ENCODE results near the gene TEDDM1.
"Not testable (repeated sequence)": the region's sequence is repeated elsewhere in the genome, so short reads cannot be mapped to it uniquely, and the experiment has no call there.

The TEDDM1 gene, protein sequence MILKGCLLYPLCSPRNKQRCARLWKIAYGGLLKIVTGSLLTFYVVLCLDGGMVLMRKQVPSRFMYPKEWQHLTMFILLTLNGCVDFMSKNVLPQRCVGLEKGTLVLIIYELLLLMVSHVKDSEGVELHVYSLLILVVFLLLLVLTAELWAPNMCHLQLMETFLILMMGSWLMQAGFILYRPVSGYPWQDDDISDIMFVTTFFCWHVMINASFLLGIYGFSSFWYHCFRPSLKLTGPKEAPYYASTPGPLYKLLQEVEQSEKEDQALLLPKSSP

DNA sequence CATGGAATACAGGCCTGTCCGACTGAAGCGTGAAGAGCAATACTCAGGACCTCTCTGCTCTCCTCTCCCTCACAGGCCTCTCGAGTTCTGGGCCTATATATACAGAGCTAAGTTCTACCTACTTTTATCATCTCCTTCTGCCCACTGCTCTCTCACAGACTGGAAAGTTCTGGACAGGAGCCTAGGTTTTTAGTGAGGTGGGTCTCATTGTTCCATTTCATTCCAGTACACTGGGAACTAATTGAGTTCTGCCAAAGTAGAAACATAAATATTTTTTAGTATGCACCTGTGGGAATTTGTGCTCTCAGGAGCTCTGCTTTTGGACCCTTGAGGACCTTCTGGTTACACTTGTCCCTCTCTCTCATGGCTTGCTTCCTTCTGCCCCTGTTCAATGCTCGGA, at the start of gene TEDDM1:
TSS of gene TEDDM1 (minus strand) at position 101 of the 400 bp plus-strand sequence. CDS start 182 bp downstream, outside the sequence.
- no peak for FAIRE-seq

DNA sequence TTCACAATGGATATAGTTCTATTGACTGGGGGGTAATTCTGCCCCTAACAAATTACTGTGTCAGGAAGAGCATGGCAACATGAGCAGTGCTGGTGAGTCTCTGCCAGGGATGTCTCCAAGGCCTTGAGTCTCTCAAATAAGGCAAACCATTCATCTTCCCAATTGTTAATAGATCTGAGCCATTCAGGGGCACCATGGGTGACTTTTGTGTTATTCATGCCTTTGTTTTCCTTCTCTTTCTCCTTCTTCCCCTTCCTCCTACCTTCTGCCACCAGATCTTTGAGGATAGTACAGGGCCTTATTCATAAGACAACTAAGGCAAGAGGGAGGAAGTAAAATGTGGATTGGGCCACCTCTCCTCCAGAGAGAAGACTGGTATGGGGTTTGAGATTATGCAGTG, 49.6 kb upstream of the TEDDM1 start, which contains the start of gene RGSL1:
TSS of gene RGSL1 (plus strand) at position 60 of the 400 bp plus-strand sequence. CDS start at position 80, 20 bp downstream.
- no peak for FAIRE-seq

DNA sequence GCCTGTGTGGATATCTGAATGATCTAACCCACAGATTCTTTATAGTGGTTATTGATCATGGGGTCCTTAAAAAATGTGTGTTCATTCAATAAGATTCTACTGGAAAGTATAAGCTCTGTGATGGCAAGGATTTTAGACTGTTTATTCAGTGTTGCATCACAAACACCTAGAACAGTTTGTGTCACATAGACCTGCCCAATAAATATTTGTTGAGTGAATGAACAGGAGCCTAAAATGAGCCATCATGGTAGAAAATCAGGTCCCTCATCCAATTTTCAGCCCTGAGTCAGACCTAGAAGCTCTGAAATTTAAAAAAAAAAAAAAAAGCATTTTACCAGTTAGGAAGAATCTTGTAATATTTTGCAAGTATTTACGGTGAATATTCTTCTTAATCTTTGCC, 47.2 kb upstream of the TEDDM1 start:
- FAIRE-seq: no peak

DNA sequence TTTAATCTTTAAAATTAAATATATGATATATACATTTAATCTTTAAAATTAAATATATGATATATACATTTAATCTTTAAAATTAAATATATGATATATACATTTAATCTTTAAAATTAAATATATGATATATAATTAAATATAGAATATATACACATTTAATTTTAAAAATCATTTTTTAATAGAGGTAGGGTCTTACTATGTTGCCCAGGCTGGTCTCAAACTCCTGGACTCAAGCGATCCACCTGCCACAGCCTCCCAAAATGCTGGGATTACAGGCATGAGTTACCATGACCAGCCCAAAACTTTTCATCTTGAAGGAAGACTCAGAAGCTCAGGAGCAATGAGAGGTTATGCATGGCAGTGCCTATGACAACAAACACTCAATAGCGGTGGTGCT, 46.7 kb upstream of the TEDDM1 start:
- FAIRE-seq: not testable (repeated sequence)

DNA sequence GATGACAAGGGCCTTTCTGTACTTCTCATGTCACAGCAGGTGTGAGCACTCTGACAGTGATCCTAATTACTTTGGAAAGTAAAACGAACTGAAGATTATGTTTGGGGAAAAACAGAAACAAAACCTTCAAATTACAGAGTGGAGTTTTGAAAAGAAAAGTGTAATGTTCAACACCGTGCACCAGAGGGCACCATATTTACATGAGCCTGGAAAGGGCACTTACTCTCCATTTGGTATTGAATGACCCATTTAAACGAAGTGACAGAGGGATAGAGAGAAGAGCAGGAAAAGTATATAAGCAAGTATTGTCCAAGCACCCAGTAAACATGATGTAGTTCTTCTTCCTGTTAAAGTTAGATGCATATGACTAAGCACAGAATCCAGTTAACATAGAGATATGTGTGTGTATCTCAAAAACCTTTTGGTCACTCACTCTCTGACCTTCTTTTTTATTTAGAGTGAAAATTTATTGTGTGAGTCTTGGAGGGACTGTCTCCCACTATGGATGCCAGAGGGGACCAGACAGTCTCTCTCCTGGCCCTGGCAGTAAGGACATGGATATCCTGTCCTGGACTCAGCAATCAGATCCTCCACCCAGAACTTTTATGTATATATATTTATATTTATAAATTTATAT, 45.7 kb upstream of the TEDDM1 start:
- peak; percentile 95 for FAIRE-seq

DNA sequence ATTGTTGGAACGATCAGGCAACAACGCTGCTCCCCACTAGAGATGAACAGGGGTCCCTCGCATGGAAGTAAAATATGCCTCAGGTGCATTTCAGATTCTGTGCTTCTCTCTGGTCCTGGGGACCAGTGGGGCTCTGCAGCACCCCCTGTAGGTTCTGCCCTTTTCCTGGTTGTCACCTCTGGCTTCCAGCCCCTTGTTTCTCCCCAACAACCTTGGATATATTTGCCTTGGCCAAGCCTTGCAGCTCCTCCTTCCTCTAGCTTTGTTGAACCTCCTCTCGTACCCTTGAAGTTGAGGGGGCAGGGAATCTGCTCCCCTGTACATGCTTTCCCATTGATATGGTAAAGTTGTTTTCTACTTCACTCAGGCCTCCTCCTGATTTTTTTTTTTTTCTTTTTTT, 44.0 kb upstream of the TEDDM1 start:
- FAIRE-seq: no peak

DNA sequence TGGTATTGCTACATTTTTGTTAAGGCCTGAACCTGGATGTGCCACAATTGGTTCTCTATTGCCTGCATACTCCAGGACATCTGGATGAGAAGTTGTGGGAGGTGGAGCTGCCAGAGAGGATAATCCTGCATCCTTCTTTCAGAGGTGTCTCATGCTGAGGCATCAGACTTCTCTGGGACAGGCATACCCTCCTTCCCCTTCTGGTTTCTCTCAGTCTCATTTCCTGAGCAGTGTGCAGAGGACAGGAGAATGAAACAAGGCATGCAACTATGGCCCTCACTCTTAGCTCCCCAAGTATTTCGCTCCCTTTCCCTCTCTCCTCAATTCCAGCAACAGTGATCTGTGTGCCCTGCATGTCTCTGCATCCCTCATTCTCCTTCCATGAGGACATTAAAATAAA, 41.9 kb upstream of the TEDDM1 start:
- FAIRE-seq: no peak

DNA sequence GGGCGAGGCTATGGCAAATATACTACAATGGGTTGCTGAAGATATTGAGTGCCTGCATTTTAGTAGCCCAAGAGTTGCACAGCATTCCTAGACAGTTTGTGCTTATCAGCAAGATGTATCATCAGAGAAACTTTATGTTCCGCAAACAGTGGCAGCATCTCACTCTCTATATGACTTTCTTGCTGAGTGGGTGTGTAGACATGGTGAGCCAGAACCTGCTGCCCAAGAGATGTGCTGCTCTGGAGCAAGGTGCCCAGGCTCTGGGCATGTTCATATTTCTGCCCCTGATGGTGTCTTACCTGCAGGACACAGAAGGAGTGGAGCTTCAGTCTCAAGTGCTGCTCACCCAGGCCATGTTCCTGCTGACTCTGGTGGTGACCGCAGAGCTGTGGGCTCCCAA, 41.3 kb upstream of the TEDDM1 start:
- no peak for FAIRE-seq

DNA sequence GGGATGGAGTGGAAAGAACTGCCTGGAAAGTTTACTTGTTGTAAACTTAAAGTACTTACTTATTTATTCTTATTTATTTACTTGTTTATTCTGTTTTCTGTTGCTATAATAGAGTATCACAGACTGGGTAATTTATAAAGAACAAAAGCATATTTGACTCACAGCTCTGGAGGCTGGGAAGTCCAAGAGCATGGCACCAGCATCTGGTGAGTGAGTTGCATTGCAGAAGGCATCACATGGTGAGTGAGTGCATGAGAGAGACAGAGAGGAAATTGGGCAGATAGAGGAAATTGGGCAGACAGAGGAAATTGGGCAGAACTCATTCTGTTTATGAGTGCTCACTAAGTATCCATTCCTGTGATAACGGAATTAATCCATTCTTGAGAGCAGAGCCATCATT, 37.9 kb upstream of the TEDDM1 start:
- no peak for FAIRE-seq

DNA sequence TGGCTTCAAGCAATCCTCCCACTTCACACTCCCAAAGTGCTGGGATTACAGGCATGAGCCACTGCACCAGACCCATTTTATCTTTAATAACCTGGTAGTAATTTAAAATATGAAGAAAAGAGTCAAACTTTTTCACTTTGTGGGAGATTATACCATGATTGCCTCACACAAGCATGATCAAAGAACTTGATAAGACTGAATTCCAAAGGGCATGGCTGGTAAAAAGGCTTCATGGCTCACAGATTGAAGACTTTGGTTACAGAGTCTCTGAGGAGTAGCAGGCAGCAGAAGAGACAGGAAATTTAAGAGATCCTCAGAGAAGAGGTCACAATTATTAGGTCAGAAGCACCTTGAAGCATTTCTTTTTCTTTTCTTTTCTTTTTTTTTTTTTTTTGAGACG, 33.1 kb upstream of the TEDDM1 start:
- no peak for FAIRE-seq

DNA sequence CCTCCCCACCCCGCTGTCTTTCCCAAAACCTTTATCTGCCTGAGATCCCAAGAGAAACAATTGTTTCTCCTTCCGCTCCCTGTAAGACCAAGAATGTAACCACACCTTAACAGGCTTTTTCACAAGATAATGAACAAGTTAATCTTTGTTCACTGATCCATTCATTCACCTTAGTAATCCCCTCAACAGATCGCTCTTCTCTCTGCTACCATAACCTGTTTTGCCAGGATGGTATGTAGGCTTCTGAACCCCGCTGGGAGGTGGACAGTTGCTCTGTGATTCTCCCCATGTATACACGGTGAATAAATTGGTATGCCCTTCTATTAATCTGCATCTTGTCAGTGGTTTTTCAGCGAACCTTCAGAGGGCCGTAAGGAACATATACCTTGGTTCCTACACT, 30.8 kb upstream of the TEDDM1 start:
- no peak for FAIRE-seq

DNA sequence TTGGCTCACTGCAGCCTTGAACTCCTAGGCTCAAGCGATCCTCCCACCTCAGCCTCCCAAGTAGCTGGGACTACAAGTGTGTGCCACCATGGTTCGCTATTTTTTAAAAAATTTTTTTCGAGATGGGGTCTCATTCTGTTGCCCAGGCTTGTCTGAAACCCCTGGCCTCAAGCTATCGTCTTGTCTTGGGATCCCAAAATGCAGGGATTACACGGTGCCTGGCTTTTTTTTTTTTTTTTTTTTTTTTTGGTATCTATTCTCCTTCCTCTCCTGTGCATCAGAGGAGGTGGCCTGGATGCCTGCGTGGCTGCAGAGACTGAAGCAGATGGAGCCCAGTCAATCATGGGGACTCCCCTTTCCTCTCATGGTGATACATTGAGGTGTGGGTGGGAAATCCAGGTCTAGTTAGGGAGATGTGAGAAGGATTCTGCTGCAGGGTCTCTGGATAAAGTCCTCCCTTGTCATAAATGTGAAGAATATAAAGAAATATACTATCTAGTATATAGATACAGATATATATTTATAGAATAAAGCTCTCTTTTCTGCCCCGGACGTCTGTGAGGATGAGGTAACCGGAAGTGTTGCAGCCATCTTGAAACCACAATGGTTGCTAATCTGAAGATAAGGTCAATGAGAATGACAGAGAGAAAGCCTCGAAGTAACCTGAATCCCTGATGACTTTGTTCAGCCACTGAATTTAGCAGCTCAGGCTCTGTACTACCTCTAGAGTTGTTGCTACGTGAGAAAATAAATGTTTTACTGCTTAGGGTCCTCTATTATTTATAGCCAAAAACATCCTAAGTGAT, 30.0 kb upstream of the TEDDM1 start:
- no peak for FAIRE-seq

DNA sequence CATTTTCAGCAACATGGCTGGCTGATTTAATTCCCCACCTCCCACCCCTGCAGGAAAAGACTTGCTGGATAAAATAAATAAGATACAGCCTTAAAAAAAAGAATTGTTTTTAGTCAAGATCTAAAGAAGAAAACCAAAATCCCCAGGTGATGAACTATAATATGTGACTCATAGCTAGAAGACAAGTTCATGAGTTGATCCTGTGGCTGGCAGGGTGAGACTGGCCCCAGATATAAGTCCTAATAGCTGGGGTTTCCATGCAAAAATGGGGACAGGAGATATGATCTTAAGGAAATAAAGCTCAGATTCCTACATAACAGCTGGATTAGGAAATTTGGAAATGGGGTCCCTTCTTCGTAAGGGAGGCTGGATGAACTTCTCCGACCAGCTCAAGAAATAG, 27.6 kb upstream of the TEDDM1 start:
- no peak for FAIRE-seq

DNA sequence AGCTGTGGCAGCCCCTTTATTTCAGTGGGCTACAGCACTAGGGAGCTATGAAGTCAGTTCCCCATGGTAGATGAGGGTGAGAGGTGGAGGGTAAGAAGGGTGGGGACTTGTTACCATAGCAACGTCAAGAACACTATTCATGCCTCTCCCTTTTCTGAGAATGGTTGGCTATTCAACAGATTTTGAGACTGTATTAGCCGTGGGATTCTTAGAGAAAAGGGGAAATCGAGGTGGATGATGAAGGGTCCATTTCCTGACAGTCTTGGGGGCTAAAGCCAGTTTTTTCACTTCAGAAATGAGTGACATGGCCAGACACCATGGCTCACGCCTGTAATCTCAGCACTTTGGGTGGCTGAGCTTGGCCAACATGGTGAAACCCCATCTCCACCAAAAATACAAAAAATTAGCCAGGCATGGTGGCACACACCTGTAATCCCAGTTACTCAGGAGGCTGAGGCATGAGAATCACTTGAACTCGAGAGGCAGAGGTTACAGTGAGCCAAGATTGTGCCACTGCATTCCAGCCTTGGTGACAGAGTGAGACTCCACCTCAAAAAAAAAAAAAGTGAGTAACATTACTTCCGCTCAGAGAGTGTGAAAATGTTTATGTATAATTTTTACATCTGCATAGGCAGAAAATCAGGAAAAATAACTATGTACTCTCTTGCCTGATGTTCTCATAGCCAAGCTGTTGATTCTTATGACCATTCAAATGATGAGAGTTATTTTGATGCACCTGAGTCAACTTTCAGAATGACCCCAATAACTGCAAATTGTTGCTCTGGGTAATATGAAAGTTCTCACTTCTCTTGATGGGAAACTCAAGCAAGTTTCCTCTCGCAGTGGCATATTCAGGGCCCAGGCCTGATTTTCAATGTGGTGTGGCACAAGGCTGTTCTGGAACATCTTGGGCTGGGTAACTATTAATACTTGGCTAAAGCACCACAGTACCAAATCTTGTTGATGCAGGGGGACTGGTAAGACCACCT, 26.3 kb upstream of the TEDDM1 start:
- FAIRE-seq: no peak

DNA sequence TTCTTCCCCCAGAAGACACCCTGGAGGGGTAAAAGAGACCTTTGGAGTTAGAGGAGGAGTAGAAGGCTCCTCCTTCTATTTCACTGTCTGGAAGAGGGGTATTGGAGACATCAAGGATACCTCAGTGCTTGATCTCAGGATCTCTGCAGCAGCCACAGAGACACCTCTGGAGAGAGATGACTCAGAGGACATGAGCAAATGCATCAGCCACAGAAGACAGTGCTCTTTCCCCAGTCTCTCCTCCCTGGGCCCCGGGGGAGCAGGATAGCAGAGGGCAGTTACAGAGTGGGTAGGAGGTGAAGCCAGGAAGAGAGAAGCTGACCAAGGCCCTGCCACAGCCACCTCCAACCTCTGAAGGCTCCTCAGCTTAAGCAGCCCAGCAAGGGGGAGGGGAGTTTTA, 15.3 kb upstream of the TEDDM1 start:
- FAIRE-seq: no peak

DNA sequence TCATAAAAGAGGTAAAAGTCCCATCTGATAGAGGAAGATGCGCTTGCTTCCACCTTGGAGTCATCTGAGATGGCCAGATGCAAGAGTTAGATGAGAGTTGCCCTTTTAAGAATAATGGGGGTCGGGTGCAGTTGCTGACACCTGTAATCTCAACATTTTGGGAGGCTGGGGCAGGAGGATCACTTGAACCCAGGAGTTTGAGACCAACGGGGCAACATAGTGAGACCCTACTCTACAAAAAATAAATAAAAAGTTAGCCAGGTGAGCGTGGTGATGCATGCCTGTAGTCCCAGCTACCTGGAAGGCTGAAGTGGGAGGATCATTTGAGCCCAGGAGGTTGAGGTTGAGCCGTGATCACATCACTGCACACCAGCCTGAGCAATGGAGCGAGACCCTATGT, 13.5 kb upstream of the TEDDM1 start:
- FAIRE-seq: no peak

DNA sequence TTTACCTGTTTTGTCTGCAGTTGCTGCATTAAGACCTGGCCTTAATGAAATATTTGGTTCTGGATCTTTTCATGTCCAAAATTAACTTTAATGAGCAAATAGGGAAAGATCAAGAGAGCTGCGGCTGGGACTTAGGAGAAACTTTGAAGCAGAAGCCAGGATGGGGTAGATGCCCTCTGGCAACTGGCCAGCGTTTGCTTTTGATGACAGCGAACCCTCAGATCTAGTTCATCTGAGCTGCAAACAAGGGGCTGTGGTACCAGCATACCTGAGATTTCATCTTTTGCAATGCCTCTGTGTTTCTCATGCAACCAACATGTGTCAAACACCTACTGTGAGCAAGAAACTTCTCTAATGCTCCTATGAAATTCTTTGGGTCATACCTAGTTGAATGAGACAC, 13.0 kb upstream of the TEDDM1 start:
- no peak for FAIRE-seq

DNA sequence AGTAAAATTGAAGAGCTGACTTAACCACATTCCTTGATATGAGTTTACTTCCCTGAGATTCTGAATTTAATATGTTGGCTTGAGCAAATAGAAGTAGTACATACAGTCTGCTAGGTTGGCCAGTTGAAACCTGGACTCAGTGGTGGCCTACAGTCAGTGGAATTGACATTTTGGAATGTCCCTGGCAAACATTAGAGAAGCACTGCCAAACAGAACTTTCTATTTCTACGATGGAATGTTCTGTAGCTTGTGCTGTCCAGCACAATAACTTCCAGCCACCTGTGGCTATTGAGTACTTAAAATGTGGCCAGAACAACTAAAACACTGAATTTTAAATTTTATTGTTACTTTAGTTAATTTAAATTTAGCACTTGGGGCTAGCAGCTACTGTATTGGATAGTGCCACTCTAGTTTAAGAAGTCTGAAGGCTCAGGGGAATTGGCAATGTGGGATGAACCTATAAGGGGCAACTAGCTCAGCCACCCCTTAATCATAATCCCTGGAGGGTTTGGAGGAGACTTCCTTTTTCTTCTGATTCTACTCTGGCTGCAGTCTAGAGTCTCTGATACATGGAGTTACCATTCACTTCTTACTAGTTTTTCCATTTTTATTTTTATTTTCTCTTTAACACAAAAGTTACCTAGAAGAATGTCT, 10.3 kb upstream of the TEDDM1 start:
- no peak for FAIRE-seq

DNA sequence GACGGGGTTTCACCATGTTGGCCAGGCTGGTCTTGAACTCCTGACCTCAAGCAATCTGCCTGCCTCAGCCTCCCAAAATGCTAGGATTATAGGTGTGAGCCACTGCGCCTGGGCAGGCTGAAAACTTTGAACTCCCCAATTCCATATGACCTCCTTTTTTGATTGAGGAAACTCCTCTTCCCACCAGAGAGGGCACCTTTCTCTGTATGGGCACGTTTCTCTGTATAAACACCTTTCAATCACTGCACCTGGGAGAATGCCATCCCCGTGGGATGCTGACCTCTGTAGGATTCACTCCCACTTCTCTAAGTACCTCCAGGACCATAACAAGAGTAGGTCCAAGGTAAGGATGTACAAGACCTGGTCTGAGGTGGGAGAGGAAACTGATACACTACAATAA, 9.7 kb upstream of the TEDDM1 start:
- FAIRE-seq: no peak

DNA sequence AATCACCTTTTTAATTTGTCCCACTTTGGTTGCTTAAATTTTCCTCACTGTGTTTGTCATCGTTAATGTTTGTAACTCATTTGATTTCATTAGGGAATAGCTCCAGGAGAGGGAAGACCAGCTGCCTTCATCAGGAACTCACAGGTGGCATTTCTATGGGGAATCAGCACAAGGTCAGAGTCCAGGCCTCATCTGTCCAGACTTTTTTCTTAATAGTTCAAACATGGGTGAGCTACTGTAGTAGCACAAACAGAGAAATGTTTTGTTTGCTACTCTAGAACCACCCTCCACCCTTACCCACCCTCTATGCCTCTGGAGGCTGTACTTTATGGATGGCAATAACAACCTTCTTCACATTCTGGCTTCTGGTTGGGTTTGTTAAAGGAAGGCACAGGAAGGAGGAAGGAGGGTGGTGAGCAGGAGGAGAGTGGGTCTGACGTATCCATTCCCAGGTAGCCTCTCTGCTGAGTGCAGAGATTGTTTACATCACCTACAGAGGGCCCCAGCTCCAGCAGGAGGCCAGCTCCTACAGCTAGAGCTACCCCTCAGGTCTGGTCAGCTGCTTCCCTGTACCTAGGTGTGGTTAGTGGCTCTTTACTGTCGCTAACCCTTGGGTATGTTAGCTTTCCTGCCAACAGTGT, 8.1 kb upstream of the TEDDM1 start:
- no peak for FAIRE-seq

DNA sequence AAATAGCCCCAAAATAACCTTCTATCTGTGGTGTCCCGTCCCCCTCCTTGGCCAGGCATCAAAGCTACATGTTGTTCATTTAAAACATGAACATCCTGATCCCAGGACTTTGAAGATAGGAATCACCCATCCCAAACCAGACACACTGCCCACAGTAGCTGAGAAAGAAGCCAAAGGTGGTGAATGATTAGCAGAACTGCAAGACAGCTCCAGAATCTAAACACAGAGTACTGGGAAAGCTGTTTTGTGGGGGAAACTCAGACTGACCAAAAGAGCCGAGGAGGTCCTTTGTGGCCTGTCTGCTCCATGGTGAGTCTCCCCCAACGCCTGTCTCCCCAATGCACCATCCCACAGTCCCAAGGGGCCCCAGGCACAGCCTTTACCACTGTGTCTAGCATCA, 7.3 kb upstream of the TEDDM1 start:
- FAIRE-seq: no peak

DNA sequence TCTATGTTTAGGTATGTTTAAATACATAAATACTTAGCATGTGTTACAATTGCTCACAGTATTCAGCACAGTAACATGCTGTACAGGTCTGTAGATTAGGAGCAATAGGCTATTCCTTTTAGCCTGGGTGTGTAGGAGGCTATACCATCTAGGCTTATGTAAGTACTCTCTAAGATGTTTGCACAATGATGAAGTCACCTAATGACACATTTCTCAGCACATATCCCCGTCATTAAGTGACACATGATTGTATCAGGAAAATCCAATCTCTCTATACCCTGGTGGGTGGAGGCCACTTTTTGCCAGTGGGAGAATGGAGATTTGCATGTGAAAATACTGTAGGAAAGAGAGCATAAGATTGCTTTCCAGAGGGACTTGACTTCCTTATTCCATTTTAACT, 5.5 kb upstream of the TEDDM1 start:
- no peak for FAIRE-seq
